Bone marrow (tissue), 2 donors: ENCODE data around the gene PML.
"Not testable (repeated sequence)": the region's sequence is repeated elsewhere in the genome, so short reads cannot be mapped to it uniquely, and the experiment has no call there.

Experiments
- DNase-seq, 2 donors: peaks; one replicate each; lab custom pipeline; 2025; lab: John Stamatoyannopoulos, UW

The PML gene

DNA sequence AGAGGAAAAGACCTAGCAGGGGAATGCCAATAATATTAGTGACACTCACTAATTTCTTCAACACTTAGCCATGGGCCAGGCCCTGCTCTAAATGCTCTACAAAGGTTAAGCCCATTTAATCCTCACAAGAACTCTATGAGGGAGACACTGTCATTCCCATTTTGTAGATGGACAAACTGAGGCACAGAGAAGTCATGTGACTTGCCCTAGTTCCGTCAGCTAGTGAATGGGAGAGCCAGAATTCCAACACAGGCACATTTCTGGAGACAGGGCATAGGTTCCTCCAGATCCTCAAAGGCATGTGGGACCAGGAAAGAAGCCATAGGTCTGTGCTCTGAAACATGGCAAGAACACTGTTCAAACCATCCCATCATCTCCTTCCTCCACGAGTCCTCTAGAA is 36.7 kb upstream of the PML start:
- no peak for DNase-seq

DNA sequence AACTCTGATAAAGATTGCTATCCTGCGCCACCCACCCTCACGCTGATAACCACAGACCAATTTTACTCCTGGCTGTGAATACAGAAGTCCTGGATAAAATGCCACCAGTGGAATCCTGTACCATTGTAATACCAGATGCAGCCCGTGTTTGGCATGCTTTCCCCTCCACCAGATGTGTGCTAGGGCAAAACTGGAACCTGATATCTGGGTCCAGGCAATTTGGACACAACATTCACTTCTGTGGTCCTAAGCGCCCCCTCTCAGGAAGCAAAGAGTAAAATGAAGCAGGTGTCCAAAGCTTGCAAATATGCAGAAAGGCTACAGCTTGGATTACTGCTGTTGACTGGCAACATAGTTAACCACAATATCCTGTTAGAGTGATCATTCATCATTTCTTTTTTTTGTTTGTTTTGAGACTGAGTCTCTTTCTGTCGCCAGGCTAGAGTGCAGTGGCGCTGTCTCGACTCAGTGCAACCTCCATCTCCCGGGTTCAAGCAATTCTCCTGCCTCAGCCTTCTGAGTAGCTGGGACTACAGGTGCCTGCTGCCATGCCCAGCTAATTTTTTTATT is 35.4 kb upstream of the PML start:
- peak in 1 of 2 donors; percentile 65 for DNase-seq

DNA sequence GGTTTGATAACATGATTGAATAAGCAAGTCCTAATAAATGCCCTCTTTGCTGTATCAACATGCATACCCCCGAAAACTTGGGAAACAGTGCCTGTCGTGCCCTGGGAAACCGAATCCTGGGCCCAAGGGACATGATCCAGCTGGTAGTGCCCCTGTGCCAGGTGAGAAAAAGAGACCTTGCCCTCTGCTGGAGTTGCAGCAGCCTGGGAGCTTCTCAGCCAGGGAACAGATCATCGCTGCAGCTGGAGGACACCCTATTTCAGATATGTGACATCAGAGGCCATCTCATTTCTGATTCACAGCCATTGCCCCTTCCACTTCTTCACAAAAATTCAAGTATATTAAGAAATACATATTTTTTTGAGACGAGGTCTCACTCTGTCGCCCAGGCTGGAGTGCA is 34.7 kb upstream of the PML start:
- no peak for DNase-seq

DNA sequence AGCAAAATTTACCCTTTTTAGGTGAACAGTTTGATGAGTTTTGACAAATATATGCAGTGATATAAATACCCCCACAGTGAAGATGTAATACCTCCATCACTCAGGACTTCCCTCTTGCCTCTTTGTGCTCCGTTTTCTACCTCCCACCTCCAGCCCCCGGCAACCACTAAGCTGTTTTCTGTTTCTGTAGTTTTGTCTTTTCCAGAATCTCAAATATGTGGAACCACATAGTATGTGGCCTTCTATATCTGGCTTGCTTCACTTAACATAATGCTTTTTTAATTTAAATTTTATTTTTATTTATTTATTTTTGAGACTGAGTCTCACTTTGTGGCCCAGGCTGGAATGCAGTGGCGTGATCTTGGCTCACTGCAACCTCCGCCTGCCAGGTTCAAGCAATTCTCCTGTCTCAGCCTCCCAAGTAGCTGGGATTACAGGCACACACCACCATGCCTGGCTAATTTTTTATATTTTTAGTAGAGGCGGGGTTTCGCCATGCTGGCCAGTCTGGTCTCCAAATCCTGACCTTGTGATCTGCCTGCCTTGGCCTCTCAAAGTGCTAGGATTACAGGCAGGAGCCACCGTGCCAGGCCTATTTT is 33.9 kb upstream of the PML start:
- DNase-seq, result not testable (repeated sequence)

DNA sequence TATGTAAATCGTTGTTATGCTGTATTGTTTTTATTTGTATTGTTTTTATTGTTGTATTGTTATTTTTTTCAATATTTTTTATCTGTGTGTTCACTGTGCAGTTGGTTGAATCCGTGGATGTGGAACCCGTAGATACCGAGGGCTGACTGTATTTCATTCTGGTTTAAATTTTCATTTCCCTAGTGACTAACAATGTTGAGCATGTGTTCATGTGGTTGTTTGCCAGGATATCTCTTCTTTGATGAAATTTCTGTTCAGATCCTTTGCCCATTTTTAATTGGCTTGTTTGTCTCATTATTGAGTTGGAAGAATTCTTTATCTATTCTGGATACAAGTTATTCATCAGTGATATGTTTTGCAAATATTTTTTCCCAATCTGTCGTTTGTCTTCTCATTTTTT is 32.1 kb upstream of the PML start:
- DNase-seq, result no peak

DNA sequence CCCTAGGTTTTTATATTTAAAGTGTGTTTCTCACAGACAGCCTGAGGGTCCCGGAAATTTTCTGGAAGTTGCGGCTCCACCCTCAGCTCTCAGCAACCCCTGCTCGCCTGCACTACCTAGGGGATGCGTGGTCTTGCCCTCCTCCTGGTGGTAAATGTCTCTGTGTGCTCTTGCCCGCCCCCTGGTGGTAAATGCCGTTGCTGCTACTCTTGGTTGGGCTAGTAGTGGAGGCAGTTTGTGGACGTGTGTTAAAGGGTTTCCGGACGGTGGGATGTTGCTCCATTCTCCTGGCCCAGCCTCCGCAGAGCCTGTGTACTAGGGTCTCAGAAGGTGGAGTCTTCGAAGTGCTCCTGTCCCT is 29.8 kb upstream of the PML start:
- peak; percentile 57 to 76 for DNase-seq

DNA sequence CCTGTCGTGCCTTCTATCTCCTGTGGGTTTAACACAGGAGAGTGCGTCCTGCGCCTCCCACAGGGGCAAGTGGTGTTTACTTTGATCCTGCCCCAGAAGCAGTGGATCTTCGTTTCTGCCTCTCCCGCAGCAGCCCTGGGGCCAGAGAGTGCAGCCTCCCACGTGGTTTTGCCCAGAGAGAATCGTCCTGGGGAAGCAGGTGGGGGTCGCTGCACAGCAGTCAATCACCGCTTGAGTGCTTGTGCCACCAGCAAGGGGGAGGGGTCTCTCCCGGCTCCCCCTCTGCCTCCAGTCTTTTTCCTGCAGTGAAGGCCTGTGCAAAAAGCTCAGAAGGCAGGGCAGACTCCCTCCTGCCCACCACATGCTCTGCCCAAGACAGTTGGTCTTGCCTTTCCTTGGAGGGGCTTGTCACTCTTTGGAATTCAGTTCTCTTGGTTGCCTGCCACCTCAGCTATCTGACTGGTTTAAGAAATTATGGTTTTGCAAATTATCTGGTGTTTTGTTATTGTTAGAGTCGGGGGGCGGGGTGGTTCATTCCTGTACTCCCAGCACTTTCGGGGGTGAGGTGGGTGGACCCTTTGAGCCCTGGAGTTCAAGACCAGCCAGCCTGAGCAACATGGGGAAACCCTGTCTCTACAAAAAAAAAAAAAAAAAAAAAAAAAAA is 29.3 kb upstream of the PML start:
- no peak for DNase-seq

DNA sequence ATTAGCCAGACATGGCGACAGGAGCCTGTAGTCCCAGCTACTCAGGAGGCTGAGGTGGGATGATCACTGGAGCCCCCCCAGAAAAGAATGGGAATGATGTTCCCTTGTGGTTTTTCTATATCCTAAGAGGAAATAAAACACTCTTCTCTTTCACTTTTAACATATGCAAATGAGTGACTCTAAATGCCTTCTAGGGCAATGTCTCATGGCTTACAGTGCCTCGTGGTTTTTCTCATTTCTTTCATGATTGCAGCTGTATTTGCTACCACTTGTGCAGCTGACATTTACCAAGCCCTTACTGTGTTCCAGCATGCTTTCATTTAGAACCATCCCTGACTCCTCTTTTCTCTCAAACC is 28.8 kb upstream of the PML start:
- peak in 1 of 2 donors; percentile 36 for DNase-seq

DNA sequence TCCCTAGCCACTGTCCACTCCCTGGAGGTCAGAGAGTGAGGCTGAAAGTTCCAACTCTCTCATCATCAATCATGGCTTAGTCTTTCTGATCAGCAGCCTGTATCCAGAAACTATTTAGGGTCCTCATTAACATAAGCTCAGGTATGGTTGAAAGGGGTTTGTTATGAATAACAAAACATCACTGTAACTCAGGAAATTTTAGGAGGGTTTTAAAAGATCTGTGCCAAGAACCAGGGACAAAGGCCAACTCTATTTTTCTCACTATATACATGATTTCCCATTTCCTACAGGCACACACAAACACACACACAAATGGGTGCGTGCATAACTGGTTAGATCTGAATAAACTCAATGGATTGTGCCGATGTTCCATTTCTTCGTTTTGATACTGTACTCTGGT is 26.1 kb upstream of the PML start:
- no peak for DNase-seq

DNA sequence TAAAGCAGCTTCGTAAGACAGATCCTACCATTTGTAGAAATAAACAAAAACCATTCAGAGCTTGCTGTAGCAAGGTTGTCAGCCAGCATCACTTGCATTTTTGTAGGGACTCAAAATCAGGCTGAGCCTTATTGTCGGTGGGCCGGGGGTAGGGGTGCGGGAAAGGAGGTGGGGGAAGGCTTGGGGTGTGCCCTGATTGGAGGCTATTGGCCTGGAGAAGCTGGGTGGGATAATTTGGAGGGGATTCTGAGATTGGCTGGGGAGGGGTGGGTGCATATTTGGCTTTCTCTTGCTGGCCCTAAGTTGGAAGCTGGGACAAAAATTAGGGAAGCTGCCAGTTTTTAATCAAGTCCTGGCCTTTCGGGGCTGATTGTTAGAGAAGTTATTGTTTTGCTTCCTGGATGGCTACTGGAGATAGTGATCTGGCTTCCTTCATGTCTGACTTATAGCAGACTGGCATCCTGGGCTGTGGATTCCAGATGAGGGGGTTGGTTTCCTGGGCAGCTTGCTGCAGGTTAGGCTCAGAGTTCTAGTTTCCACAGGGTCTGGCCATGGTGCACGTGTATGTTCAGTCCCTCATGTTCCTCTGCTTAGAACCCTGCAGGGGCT is 25.3 kb upstream of the PML start:
- DNase-seq, result no peak

DNA sequence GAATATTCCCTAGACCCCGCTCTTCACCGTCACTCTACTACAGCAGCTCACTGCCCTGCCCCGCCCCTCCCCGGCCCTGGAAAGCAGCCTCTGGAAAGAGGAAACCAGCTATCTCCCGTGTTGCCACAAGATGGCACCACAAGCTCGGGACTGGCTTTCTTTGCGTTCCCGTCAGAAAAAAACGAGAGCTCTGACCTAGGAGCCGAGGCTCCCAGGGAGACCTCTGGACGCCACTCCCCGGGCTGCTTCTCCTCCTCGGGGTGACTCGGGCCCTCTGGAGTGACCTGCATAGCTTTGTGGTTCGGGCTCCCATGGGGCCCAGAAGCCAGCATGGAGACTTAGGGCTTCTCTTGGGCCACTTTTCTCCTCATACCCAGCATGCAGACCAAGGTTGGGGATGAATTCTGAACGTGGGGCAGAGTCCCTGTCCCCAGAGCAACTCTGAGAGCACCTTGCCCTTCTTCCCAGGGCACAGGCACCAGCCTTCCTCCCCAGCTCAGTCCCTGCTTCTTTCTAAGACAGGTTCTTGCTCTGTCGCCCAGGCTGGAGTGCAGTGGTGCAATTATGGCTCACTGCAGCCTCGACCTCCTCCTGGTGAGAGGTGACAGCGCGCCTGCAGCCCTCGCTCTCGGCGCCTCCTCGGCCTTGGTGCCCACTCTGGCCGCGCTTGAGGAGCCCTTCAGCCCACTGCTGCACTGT is 21.4 kb upstream of the PML start:
- DNase-seq, result peak; percentile 57 to 66

DNA sequence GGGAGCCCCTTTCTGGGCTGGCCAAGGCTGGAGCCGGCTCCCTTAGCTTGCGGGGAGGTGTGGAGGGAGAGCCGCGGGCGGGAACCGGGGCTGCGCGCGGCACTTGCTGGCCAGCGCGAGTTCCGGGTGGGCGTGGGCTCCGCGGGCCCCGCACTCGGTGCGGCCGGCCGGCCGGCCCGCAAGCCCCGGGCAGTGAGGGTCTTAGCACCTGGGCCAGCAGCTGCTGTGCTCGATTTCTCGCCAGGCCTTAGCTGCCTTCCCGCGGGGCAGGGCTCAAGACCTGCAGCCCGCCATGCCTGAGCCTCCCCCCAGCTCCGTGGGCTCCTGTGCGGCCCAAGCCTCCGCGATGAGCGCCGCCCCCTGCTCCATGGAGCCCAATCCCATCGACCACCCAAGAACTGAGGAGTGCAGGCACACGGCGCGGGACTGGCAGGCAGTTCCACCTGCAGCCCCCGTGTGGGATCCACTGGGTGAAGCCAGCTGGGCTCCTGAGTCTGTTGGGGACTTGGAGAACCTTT is 20.8 kb upstream of the PML start:
- not testable (repeated sequence) for DNase-seq

DNA sequence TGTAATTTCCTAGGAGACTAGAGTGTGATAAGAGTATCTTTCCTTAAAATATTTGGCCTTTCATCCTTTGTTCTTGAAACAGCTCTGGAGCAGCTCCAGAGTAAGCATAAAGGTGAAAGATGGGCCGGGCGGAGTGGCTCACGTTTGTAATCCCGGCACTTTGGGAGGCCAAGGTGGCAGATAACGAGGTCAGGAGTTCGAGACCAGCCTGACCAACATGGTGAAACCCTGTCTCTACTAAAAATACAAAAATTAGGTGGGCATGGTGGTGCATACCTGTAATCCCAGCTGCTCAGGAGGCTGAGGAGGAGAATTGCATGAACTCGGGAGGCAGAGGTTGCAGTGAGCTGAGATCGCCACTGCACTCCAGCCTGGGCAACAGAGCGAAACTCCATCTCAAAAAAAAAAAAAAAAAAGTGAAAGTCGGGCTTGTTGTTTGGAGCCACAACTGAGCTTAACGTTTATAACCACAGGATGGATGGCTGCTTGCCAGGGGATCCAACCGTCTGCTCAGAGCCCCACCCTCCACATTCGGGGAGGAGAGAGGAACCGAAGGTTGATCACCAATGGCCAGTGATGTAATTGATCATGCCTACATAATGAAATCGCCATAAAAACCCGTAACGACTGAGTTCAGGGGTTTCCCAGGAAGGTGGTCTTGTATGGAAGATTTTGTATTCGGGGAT is 18.9 kb upstream of the PML start:
- peak in 1 of 2 donors; percentile 10 for DNase-seq

DNA sequence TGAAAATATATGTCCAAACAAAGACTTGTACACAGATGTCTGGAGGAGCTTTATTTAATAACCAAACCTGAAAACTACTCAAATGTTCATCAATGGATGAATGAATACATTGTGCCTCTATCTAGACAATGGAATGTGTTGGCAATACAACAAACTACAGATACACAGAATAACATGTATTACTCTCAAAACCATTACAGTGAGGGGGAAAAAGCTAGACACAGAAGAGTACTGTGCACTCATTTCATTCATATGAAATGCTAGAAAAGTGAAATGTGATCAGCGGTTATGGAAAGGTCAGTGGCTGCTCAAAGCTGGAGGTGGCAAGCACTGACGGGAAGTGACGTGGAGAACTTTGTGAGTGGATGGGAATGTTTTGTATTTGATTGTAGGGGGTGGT is 15.6 kb upstream of the PML start:
- no peak for DNase-seq

DNA sequence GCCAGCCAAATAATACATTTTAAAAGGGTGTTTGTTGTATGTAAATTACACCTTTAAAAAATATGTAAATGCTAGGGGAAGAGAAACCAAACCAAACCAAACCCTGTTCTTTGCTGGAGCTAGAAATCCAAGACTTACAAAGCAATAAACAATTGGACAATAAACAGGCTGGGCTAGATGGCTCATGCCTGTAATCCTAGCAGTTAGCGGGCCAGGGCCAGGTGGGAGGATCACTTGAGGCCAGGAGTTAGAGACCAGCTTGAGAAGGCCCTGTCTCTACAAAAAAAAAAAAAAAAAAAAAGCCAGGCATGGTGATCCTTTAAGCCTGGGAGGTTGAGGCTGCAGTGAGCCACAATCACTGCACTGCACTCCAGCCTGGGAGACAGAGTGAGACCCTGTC is 14.9 kb upstream of the PML start:
- DNase-seq, result no peak

DNA sequence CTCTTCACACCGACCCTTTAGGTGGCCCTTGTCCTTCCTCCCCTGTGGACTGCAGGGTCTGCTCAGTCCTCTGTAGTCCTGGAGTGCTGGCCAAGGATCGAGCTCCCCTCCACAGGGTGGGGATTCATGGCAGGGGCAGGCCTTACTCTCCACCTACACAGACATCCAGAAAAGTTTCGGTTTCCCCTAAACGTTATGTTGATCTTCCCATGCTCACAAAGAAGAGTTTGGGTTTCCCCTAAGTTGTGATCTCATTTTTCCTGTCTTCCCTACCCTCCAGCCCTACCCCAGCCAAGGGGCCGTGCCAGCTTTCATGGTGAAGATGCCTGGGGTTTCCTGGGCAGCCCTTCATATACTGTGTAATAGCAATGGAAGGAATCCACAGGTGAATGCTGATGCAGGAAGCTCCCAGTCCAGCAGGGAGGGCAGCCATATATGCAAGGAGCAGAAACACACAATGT is 12.7 kb upstream of the PML start:
- no peak for DNase-seq

DNA sequence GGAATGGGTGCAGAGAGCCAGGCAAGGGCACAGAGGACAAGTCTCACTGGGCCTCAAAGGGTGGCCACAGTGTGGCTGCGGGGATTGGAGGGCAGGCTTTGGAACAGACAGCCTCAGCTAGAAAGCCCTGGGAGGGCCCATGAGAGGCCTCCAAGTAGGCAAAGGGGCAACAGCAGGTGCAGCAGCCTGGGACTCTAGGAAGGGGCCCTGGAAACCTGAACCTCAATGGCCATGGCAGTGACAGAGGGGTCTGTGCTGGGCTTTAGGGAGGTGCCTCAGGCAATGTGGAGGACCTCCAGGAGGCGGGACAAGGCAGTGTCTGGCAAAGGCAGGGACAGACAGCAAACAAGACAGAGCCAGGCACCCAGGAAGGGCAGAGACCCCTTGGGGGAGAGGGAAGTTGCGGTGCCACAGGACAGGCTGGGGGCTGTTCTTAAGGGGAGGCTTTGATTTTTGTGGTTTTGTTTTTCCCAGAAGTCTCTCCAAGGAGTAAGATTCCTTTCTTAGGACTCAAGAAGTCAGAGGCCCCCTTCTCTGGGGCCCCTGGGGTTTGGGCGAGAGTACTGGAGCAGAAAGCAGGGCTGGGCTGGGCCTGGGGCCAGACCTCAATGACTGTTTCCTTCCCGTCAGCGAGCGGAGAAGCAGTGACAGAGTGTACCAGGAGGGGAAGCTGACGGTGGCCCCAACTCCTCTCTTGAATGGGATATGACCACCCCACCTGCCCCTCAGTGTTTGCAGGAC is 12.1 kb upstream of the PML start:
- peak; percentile 18 to 79 for DNase-seq

DNA sequence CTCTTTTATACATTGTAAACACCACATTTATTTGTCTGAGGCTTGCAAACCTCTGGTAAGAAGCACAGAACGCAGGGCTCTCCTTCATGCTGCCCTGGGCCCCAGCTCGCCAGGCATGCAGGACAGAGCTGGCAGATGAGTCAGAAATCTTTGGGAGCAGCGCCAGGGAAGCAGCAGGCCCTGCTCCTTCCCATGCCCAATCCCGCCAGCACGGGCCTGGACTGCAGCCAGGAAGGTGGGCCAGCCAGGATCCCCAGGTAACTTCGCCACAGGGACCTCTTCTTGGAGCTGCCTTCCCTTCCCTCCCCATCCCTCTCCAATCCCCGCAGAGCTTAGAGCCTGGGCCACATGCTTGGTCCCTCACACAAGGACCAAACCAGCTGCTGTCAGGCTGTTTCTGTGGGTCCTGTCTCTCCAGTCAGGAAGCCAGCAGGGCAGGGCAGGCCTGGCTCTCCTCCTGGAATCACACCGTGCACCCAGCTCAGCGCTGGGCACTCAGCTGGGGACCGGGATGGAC is 11.2 kb upstream of the PML start:
- DNase-seq, result no peak

DNA sequence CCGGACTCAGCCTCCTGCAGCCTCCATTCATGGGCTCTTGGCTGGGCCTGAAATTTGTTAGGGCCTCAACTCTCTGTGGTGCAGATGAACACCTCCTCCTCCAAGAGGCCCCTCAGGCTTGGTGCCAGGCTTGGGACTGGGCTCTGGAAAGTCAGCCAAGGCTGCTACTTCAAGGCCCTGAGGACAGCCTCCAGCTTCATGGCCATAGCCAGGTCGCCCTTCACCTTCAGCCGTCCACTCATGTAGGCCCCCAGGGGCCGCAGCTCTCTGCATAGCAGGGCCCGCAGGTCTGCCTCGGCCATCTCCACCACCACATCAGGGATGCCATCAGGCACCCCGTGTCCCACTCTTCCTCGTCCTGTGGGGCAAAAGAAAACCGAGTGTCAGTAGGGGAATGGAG is 10.7 kb upstream of the PML start:
- no peak for DNase-seq

DNA sequence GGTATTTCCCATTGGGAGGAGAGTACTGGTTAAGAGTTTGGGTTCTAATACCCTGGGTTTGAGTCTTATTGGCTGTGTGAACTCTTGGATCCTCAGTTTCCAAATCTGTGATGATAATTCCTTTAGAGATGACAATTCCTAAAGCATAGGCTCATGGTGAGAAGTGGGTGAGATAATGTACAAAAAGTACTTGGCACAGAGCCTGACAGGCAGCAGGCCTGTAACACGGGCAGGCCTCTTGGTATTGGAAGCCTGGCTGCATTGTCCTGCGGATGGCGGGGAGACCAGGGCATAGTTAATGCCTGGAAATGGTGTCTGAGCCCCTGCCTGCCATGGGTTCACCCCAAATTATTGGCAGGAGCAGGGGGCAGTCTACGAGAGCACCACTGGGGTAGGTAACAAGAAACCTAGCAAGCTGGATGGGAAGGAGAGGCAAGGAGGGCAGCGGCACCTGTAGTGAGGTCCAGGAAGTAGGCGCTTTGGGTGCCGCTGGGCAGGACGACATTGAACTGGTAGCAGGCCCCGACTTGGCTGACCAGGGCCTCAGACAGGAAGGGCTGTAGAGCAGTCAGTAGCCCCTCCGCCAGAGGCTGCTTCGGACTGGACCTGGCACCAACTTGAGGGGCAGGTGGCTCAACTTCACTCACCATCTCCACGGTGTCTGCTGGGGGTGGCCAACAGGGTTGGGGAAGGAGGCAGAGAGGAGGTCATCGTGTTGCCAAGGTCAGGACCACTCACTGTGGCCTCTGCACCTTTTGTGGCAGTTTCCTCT is 10.1 kb upstream of the PML start:
- no peak for DNase-seq
